Measurements from ENCODE around the gene MRPS7. TPM values are rescaled to one million over a fixed set of nuclear protein-coding genes. Genes with fewer than 3 reads are reported as not detected.

MRPS7 gene
- total and polyA plus RNA-seq, 10 of the 15 experiments (the other 5 are each of a cell fraction or from before 2014, with no cell fraction given), result 88.4 to 217 (median 109) TPM

- TF ChIP-seq, protein P1, sequence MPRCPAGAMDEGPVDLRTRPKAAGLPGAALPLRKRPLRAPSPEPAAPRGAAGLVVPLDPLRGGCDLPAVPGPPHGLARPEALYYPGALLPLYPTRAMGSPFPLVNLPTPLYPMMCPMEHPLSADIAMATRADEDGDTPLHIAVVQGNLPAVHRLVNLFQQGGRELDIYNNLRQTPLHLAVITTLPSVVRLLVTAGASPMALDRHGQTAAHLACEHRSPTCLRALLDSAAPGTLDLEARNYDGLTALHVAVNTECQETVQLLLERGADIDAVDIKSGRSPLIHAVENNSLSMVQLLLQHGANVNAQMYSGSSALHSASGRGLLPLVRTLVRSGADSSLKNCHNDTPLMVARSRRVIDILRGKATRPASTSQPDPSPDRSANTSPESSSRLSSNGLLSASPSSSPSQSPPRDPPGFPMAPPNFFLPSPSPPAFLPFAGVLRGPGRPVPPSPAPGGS (IDR thresholded peaks at IDR 0.05; ENCODE audit: borderline replicate concordance, insufficient read depth, low read depth, low read length, poor library complexity, severe bottlenecking), result no peak
Measured at GRCh38 chr17:75307957-75308731, 46.5 kb downstream of the MRPS7 start (continued).

- POLR2A ChIA-PET, result interaction anchor here (1.2 to 14.5 kb wide), 2 partner anchors 9 to 227 kb away, joined by 3 to 255 read pairs; no protein-coding TSS in a partner anchor
- FAIRE-seq, result no peak
- TF ChIP-seq RELA (IDR thresholded peaks at IDR 0.05; ENCODE audit: borderline replicate concordance, partially characterized antibody) (no peak), CBX3 (IDR thresholded peaks at IDR 0.05; ENCODE audit: borderline replicate concordance, low read depth) (no peak), SMARCA5 (IDR thresholded peaks at IDR 0.05) (no peak), CHD1 (IDR thresholded peaks at IDR 0.05; ENCODE audit: low read depth, low read length) (no peak), ESRRA (IDR thresholded peaks at IDR 0.05; ENCODE audit: low read length) (no peak), SUPT20H (IDR thresholded peaks at IDR 0.05; ENCODE audit: borderline replicate concordance, control insufficient read depth, low read depth, low read length) (no peak), MTA3 (IDR thresholded peaks at IDR 0.05; ENCODE audit: borderline replicate concordance, low read length) (no peak), NFXL1 (IDR thresholded peaks at IDR 0.05; ENCODE audit: borderline replicate concordance) (no peak), TCF7 (IDR thresholded peaks at IDR 0.05; ENCODE audit: borderline replicate concordance) (no peak), SUZ12 (IDR thresholded peaks at IDR 0.05; ENCODE audit: unreplicated experiment) (no peak)
- TF ChIP-seq, protein P2, sequence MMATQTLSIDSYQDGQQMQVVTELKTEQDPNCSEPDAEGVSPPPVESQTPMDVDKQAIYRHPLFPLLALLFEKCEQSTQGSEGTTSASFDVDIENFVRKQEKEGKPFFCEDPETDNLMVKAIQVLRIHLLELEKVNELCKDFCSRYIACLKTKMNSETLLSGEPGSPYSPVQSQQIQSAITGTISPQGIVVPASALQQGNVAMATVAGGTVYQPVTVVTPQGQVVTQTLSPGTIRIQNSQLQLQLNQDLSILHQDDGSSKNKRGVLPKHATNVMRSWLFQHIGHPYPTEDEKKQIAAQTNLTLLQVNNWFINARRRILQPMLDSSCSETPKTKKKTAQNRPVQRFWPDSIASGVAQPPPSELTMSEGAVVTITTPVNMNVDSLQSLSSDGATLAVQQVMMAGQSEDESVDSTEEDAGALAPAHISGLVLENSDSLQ (IDR thresholded peaks at IDR 0.05), result no peak
- TF ChIP-seq, protein P3, sequence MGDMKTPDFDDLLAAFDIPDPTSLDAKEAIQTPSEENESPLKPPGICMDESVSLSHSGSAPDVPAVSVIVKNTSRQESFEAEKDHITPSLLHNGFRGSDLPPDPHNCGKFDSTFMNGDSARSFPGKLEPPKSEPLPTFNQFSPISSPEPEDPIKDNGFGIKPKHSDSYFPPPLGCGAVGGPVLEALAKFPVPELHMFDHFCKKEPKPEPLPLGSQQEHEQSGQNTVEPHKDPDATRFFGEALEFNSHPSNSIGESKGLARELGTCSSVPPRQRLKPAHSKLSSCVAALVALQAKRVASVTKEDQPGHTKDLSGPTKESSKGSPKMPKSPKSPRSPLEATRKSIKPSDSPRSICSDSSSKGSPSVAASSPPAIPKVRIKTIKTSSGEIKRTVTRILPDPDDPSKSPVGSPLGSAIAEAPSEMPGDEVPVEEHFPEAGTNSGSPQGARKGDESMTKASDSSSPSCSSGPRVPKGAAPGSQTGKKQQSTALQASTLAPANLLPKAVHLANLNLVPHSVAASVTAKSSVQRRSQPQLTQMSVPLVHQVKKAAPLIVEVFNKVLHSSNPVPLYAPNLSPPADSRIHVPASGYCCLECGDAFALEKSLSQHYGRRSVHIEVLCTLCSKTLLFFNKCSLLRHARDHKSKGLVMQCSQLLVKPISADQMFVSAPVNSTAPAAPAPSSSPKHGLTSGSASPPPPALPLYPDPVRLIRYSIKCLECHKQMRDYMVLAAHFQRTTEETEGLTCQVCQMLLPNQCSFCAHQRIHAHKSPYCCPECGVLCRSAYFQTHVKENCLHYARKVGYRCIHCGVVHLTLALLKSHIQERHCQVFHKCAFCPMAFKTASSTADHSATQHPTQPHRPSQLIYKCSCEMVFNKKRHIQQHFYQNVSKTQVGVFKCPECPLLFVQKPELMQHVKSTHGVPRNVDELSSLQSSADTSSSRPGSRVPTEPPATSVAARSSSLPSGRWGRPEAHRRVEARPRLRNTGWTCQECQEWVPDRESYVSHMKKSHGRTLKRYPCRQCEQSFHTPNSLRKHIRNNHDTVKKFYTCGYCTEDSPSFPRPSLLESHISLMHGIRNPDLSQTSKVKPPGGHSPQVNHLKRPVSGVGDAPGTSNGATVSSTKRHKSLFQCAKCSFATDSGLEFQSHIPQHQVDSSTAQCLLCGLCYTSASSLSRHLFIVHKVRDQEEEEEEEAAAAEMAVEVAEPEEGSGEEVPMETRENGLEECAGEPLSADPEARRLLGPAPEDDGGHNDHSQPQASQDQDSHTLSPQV (IDR thresholded peaks at IDR 0.05), result no peak
Measured at GRCh38 chr17:75308732-75309629, 47.3 kb downstream of the MRPS7 start.

More at GRCh38 chr17:75308732-75309629, 47.3 kb downstream of the MRPS7 start:
- no peaks in the 10 kb centered on the region for H3K27me3 ChIP-seq (replicated peaks in 1 of 2; ENCODE audit: control insufficient read depth in 2 of 2, insufficient read depth in 2 of 2, low read length in 1 of 2)
- no peak overlapping the region for H3K4me2 ChIP-seq (ENCODE audit: control insufficient read depth, insufficient read depth)
- H2AFZ ChIP-seq (ENCODE audit: control insufficient read depth, low read depth, low read length), result no peak overlapping the region
- ChIA-PET SMC1A (ENCODE audit: uncharacterized antibody, unreplicated experiment) (interaction anchor here (1.1 to 1.2 kb wide), 2 partner anchors 9 to 11 kb away, joined by 3 read pairs; no protein-coding TSS in a partner anchor), RAD21 (ENCODE audit: unreplicated experiment) (interaction anchor here (1.2 kb wide), 1 partner anchor 12 kb away, joined by 3 read pairs; no protein-coding TSS in a partner anchor), CTCF (interaction anchor here (1.0 kb wide), 1 partner anchor 14 kb away, joined by 5 read pairs; no protein-coding TSS in a partner anchor)
- DNase-seq (ENCODE audit: low read depth, low spot score), result no peak
- H3K4me3 ChIP-seq, result no peak overlapping the region
- H3K79me2 ChIP-seq (ENCODE audit: control insufficient read depth, insufficient read depth, low read length), result no peaks in the 10 kb centered on the region
- 86% methylated on average over 20 of the region's 20 CpGs for WGBS (ENCODE audit: insufficient coverage, insufficient replicate concordance, low lambda C conversion rate, missing lambda C conversion rate)
- no TSS peak for BruUV-seq (replicated peaks)
- ATAC-seq, result no peak
- no peak overlapping the region for H3K9ac ChIP-seq (ENCODE audit: control insufficient read depth, insufficient read depth, low read length)
- no peak overlapping the region for H3K27ac ChIP-seq (ENCODE audit: control insufficient read depth, insufficient read depth)
- H4K20me1 ChIP-seq (ENCODE audit: control insufficient read depth, insufficient read depth), result no peaks in the 10 kb centered on the region
- peaks cover 17% of the 10 kb centered on the region for H3K4me1 ChIP-seq (ENCODE audit: control insufficient read depth, insufficient read depth, low read length)
- in situ Hi-C loops (cut with MboI), result no loop called here
- H3K9me3 ChIP-seq (replicated peaks; ENCODE audit: control insufficient read depth, insufficient read depth, low read length), result no peaks in the 10 kb centered on the region
- no peaks in the 10 kb centered on the region for H3K36me3 ChIP-seq (ENCODE audit: control insufficient read depth in 2 of 2, insufficient read depth in 2 of 2, low read length in 1 of 2)
- intact Hi-C loops (cut with micrococcal nuclease; ENCODE audit: unreplicated experiment), result no loop called here
